HepG2 (cell line): Measurements from ENCODE around the gene SHF. TPM values are rescaled to one million over a fixed set of nuclear protein-coding genes. Genes with fewer than 3 reads are reported as not detected.

ENCODE experiments used
- ATAC-seq: fragments of 200-7000 bp; cut with Tn5 transposase; 3 replicates; pipeline ENCODE4 v1.9.1; 2020; ENCODE audit warnings: mild to moderate bottlenecking, moderate library complexity
- BruUV-seq: library from RNA; stranded (reverse); fragments of 400-500 nt; replicated peaks from 2 replicates; lab custom pipeline; 2021; lab: Mats Ljungman, UMichigan
- CTCF ChIA-PET: fragments of 300-600 bp; formaldehyde crosslinking; extraction: SDS; loops from one replicate; lab custom pipeline; 2021; ENCODE audit warnings: low total read pairs, inconsistent platforms, low intra/inter-chr PET ratio; lab: Yijun Ruan, JAX
- POLR2A ChIA-PET: fragments of 350-600 bp; sonication (Branson Sonifier 250); formaldehyde crosslinking; loops from one replicate; lab custom pipeline; 2020; ENCODE audit warnings: antibody characterized with exemption, inconsistent platforms; lab: Yijun Ruan, JAX
- DNase-seq: peaks from one replicate; pipeline ENCODE4 v3.0.0-alpha.2; 2015; ENCODE audit warnings: low spot score
- FAIRE-seq: peaks from 3 replicates; lab custom pipeline; 2011; peaks lifted over from hg19 to GRCh38; lab: Jason Lieb, UNC
- H2AFZ ChIP-seq: one replicate; pipeline ENCODE4 v1.6.1; 2011; ENCODE audit warnings: low read length, inconsistent platforms
- H3K27ac ChIP-seq: fragments of 300-600 bp; 3 replicates; pipeline ENCODE4 v1.8.0; 2011; ENCODE audit warnings: mixed run types, mild to moderate bottlenecking, mixed read lengths, low read length, inconsistent platforms; ENCODE audit not compliant: insufficient read depth; ENCODE audit errors: extremely low read length
- H3K27me3 ChIP-seq, 2 experiments: fragments of 200-600 bp in 1 of 2; 2 replicates in 1 of 2; 3 replicates in 1 of 2; pipeline versions ENCODE4 v1.6.0 to v1.8.0; 2011; ENCODE audit warnings: low read length in 2 of 2, mild to moderate bottlenecking in 2 of 2, moderate library complexity in 2 of 2, inconsistent platforms in 1 of 2; ENCODE audit not compliant: insufficient read depth in 2 of 2, control insufficient read depth in 1 of 2
- H3K36me3 ChIP-seq, 2 experiments: fragments of 200-600 bp in 1 of 2; replicated peaks in 1 of 2; 2 replicates in 1 of 2; 3 replicates in 1 of 2; pipeline versions ENCODE4 v1.5.1 to v1.8.0; 2011; ENCODE audit warnings: low read length in 2 of 2, inconsistent platforms in 1 of 2; ENCODE audit not compliant: insufficient read depth in 2 of 2, control insufficient read depth in 1 of 2
- H3K4me1 ChIP-seq: 2 replicates; pipeline ENCODE4 v1.5.1; 2012; ENCODE audit warnings: low read length, inconsistent platforms; ENCODE audit not compliant: insufficient read depth
- H3K4me2 ChIP-seq: 2 replicates; pipeline ENCODE4 v1.6.0; 2011; ENCODE audit warnings: low read depth, low read length, inconsistent platforms
- H3K4me3 ChIP-seq, 3 experiments: fragments of 200-600 bp in 1 of 3; sonication (generic), shearing (Covaris generic) in 1 of 3; replicated peaks in 1 of 3; 2 replicates each; pipeline ENCODE4 v1.5.1; 2011 to 2016; ENCODE audit warnings: low read length in 3 of 3, inconsistent platforms in 2 of 3, low read depth in 2 of 3, mild to moderate bottlenecking in 2 of 3, control low read depth in 1 of 3, mixed read lengths in 1 of 3; ENCODE audit not compliant: insufficient read depth in 1 of 3
- H3K79me2 ChIP-seq: one replicate; pipeline ENCODE4 v1.6.1; 2011; ENCODE audit warnings: low read length, inconsistent platforms; ENCODE audit not compliant: insufficient read depth
- H3K9ac ChIP-seq: 2 replicates; pipeline ENCODE4 v1.6.0; 2011; ENCODE audit warnings: mild to moderate bottlenecking, low read depth, low read length, inconsistent platforms; ENCODE audit not compliant: insufficient read depth
- H3K9me3 ChIP-seq: 2 replicates; pipeline ENCODE4 v1.5.1; 2012; ENCODE audit warnings: mild to moderate bottlenecking, low read length
- H4K20me1 ChIP-seq: 2 replicates; pipeline ENCODE4 v1.6.0; 2011; ENCODE audit warnings: inconsistent platforms, mild to moderate bottlenecking, low read length, moderate library complexity; ENCODE audit not compliant: insufficient read depth
- FOSL2 ChIP-seq: sonication (generic); formaldehyde crosslinking; IDR thresholded peaks from 2 replicates; pipeline ENCODE4 v1.4.0; 2020; ENCODE audit warnings: missing genetic modification reagents
- WGBS: methylation state at CpG from one replicate; pipeline ENCODE4 v1.1.6; 2017; ENCODE audit warnings: low lambda C conversion rate; 5-methylcytosine and 5-hydroxymethylcytosine counted together
- in situ Hi-C: cut with HindIII; loops from 2 replicates; pipeline ENCODE4 v1.10.0; 2017; ENCODE audit warnings: low pct_unique_long_range_greater_than_20kb; ENCODE audit not compliant: extremely low pct_ligation_motif_present
- intact Hi-C: fragments of 100-400 bp; cut with micrococcal nuclease; formaldehyde crosslinking; loops from one replicate; pipeline ENCODE4 v1.10.0; 2022; ENCODE audit not compliant: unreplicated experiment
- polyA plus RNA-seq, 8 experiments: library from polyadenylated mRNA; depleted of rRNA in 3 of 8; stranded (reverse) in 7 of 8; unstranded in 1 of 8; fragments of >200 nt; fragmentation: Illumina TruSeq in 4 of 8; extraction: Trizol in 4 of 8; gene quantifications; 2 replicates each; pipeline versions ENCODE4 v1.2.1 to v1.2.3, GENCODE V29; 2011 to 2016; ENCODE audit warnings: low read depth in 4 of 8, missing spikeins in 1 of 8, mixed read lengths in 1 of 8; ENCODE audit not compliant: insufficient read depth in 1 of 8
- total RNA-seq, 5 experiments: library from RNA; depleted of rRNA; stranded (reverse); fragments of >200 nt; fragmentation: Illumina TruSeq; extraction: Trizol; gene quantifications; 2 replicates each; pipeline ENCODE4 v1.2.3, GENCODE V29; 2016; ENCODE audit warnings: low read depth in 1 of 5
- TF ChIP-seq, protein P1 (sequence below): sonication (generic); formaldehyde crosslinking; IDR thresholded peaks from 2 replicates; pipeline ENCODE4 v1.5.0; 2020; ENCODE audit warnings: missing genetic modification reagents
- TF ChIP-seq, protein P2 (sequence below): sonication (generic); formaldehyde crosslinking; IDR thresholded peaks from 2 replicates; pipeline ENCODE4 v1.4.0; 2020; ENCODE audit warnings: missing genetic modification reagents, borderline replicate concordance

Gene SHF
- total and polyA plus RNA-seq, 2 of the 13 experiments (the other 11 are each of a cell fraction or from before 2014, with no cell fraction given): 20.9 to 25.5 TPM

DNA sequence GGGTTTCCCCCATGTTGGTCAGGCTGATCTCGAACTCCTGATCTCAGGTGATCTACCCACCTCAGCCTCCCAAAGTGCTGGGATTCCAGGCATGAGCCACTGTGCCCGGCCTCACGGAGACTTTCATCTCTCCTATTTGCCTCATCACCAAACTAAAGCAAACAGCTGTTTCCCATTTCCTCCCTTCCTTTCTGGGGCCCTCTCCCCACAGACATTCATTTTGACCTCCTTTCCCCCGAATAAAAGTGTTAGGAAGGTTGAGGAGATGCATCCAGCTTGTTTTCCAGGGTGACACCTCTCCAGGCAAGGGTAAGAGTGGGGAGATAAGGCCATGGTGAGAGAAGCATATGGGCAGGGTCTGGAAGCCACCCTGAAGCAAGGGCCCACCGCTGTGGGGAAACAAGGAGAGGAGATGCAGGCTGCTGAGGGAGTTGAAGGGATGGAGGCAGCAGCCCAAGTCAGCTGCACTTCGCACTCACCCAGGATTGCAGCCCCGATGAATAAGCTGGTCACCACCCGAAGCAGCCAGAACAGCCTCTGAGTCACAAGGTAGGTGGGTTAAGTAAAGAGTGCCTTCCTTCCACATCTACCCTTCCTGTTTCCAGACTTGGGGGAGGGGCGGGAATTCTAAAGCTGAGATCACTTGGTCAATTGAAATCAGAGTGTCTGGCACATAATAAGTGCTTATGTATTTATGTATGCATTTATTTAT lies 65.9 kb downstream of the SHF start:
- 18% methylated on average over 9 of the region's 9 CpGs for WGBS
- no peak for FAIRE-seq
- intact Hi-C loops (no loop called here), in situ Hi-C loops (loop anchor here (10.0 kb wide), 2 partner anchors 57 to 157 kb away; no protein-coding TSS in a partner anchor)
- ATAC-seq: no peak
- H3K9me3 ChIP-seq: no peaks in the 10 kb centered on the region
- BruUV-seq: no TSS peak
- no peaks in the 10 kb centered on the region for H4K20me1 ChIP-seq
- H3K4me1 ChIP-seq: peaks cover 5% of the 10 kb centered on the region
- POLR2A ChIA-PET: interaction anchor here (1.2 kb wide), 1 partner anchor 85 kb away, joined by 4 read pairs; no protein-coding TSS in a partner anchor
- no peak overlapping the region for H3K4me3 ChIP-seq
- peaks cover 0 to 7% of the 10 kb centered on the region in 2 experiments; a peak in 3 of 5 replicates for H3K27me3 ChIP-seq
- no peak overlapping the region for H3K27ac ChIP-seq
- no peaks in the 10 kb centered on the region for H3K79me2 ChIP-seq
- TF ChIP-seq, protein P1, sequence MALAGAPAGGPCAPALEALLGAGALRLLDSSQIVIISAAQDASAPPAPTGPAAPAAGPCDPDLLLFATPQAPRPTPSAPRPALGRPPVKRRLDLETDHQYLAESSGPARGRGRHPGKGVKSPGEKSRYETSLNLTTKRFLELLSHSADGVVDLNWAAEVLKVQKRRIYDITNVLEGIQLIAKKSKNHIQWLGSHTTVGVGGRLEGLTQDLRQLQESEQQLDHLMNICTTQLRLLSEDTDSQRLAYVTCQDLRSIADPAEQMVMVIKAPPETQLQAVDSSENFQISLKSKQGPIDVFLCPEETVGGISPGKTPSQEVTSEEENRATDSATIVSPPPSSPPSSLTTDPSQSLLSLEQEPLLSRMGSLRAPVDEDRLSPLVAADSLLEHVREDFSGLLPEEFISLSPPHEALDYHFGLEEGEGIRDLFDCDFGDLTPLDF: no peak
- TF ChIP-seq, protein P2, sequence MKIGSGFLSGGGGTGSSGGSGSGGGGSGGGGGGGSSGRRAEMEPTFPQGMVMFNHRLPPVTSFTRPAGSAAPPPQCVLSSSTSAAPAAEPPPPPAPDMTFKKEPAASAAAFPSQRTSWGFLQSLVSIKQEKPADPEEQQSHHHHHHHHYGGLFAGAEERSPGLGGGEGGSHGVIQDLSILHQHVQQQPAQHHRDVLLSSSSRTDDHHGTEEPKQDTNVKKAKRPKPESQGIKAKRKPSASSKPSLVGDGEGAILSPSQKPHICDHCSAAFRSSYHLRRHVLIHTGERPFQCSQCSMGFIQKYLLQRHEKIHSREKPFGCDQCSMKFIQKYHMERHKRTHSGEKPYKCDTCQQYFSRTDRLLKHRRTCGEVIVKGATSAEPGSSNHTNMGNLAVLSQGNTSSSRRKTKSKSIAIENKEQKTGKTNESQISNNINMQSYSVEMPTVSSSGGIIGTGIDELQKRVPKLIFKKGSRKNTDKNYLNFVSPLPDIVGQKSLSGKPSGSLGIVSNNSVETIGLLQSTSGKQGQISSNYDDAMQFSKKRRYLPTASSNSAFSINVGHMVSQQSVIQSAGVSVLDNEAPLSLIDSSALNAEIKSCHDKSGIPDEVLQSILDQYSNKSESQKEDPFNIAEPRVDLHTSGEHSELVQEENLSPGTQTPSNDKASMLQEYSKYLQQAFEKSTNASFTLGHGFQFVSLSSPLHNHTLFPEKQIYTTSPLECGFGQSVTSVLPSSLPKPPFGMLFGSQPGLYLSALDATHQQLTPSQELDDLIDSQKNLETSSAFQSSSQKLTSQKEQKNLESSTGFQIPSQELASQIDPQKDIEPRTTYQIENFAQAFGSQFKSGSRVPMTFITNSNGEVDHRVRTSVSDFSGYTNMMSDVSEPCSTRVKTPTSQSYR (CRISPR knock-in tag): peak; percentile 49; the same call in 1 of the 2 replicates
- peak; percentile 70 for TF ChIP-seq FOSL2 (CRISPR knock-in tag)
- TF ChIP-seq, all 625 proteins: peak for 2
- CTCF ChIA-PET: no interaction called here
- H3K36me3 ChIP-seq: no peaks in the 10 kb centered on the region
- H2AFZ ChIP-seq: no peak overlapping the region
- no peak overlapping the region for H3K9ac ChIP-seq
- peak; percentile 56 for DNase-seq
- H3K4me2 ChIP-seq: no peak overlapping the region
